OCI-LY1 (cell line): Measurements from ENCODE around the gene DLK1.

Experiments
- H2AFZ ChIP-seq: fragments of 200-600 bp; sonication (generic), shearing (Covaris generic); 2 replicates; pipeline ENCODE4 v1.6.0; 2014; ENCODE audit warnings: antibody characterized with exemption, mild to moderate bottlenecking, low read length
- H3F3A ChIP-seq: fragments of 200-600 bp; sonication (generic), shearing (Covaris generic); 2 replicates; pipeline ENCODE4 v1.6.0; 2014; ENCODE audit warnings: mild to moderate bottlenecking, antibody characterized with exemption, low read length, moderate library complexity; ENCODE audit not compliant: insufficient read depth
- H3K27ac ChIP-seq: fragments of 200-600 bp; sonication (generic); 2 replicates; pipeline ENCODE4 v1.5.1; 2014; ENCODE audit warnings: low read length, mixed run types, mild to moderate bottlenecking, low read depth; ENCODE audit not compliant: poor library complexity, severe bottlenecking
- H3K27me3 ChIP-seq: fragments of 200-600 bp; sonication (generic); 2 replicates; pipeline ENCODE4 v1.6.0; 2014; ENCODE audit warnings: antibody characterized with exemption, mild to moderate bottlenecking, low read length, moderate library complexity; ENCODE audit not compliant: insufficient read depth
- H3K36me3 ChIP-seq: fragments of 200-600 bp; sonication (generic); 2 replicates; pipeline ENCODE4 v1.6.1; 2014; ENCODE audit warnings: mild to moderate bottlenecking, antibody characterized with exemption, low read length, moderate library complexity, mixed read lengths; ENCODE audit not compliant: insufficient read depth
- H3K4me1 ChIP-seq: fragments of 200-600 bp; sonication (generic); 2 replicates; pipeline ENCODE4 v1.5.1; 2014; ENCODE audit warnings: mild to moderate bottlenecking, low read length, moderate library complexity; ENCODE audit not compliant: insufficient read depth, severe bottlenecking
- H3K4me2 ChIP-seq: fragments of 200-600 bp; sonication (generic), shearing (Covaris generic); 2 replicates; pipeline ENCODE4 v1.6.1; 2014; ENCODE audit warnings: low read length
- H3K4me3 ChIP-seq: fragments of 200-600 bp; sonication (generic); 2 replicates; pipeline ENCODE4 v1.5.1; 2014; ENCODE audit warnings: low read length, low read depth, mild to moderate bottlenecking, mixed read lengths; ENCODE audit not compliant: poor library complexity, severe bottlenecking
- H3K79me2 ChIP-seq: fragments of 200-600 bp; shearing (Covaris generic); 2 replicates; pipeline ENCODE4 v1.6.1; 2016; ENCODE audit warnings: mixed run types, low read length, mixed read lengths; ENCODE audit not compliant: insufficient read depth
- H3K9ac ChIP-seq: fragments of 200-600 bp; sonication (generic), shearing (Covaris generic); 2 replicates; pipeline ENCODE4 v1.6.1; 2014; ENCODE audit warnings: mild to moderate bottlenecking, low read length, mixed read lengths
- H3K9me2 ChIP-seq: fragments of 200-600 bp; sonication (generic), shearing (Covaris generic); 2 replicates; pipeline ENCODE4 v1.6.1; 2014; ENCODE audit warnings: low read depth, mild to moderate bottlenecking, low read length, mixed read lengths
- H3K9me3 ChIP-seq: fragments of 200-600 bp; shearing (Covaris generic); 2 replicates; pipeline ENCODE4 v1.6.1; 2014; ENCODE audit warnings: low read length, mixed read lengths
- H4K20me1 ChIP-seq: fragments of 200-600 bp; sonication (generic), shearing (Covaris generic); 2 replicates; pipeline ENCODE4 v1.6.0; 2016; ENCODE audit warnings: mild to moderate bottlenecking, low read length; ENCODE audit not compliant: insufficient read depth
- CTCF ChIP-seq: fragments of 200-600 bp; sonication (generic), shearing (Covaris generic); IDR thresholded peaks from 2 replicates; pipeline ENCODE4 v1.5.1; 2017; ENCODE audit warnings: mild to moderate bottlenecking, antibody characterized with exemption, low read length, moderate library complexity, mixed read lengths
- EZH2 ChIP-seq: fragments of 200-600 bp; sonication (generic), shearing (Covaris generic); IDR thresholded peaks from 2 replicates; pipeline ENCODE4 v1.8.0; 2017; ENCODE audit warnings: borderline replicate concordance, mixed run types, mild to moderate bottlenecking, antibody characterized with exemption, low read length, moderate library complexity, mixed read lengths

The DLK1 gene

DNA sequence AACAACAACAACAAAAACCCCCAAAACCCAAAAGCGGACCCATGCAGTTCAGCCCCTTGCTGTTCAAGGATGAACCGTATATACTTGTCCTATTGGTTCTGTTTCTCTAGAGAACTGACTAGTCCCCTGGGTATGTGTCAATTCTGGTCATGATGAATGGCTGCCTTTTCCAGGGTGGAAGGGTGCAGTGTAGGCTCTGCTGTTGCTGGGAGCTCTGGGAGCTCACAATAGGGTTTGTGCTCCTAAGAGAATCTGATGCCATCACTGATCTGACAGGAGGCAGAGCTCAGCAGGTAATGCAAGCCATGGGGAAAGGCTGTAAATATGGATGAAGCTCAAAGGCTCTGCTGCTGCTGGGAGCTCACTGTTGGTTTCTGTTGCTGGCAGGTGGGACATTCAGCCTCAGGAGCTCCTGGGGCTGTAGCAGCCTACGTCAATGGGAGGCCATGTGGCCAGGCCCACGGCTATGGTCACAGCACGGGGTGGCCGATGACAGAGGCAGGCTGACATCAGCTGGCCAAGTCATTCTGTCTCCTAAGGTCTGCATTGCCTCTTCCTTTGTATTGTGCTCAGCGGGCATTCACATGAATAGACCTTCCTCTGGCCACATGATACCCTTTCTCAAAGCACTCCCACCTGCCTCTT is 37.9 kb downstream of the DLK1 start:
- H3K4me1 ChIP-seq, result no peaks in the 10 kb centered on the region
- no peak overlapping the region for H3K9ac ChIP-seq
- H3K4me3 ChIP-seq, result no peak overlapping the region
- H3F3A ChIP-seq, result no peaks in the 10 kb centered on the region
- no peaks in the 10 kb centered on the region for H3K9me2 ChIP-seq
- no peak overlapping the region for H3K27ac ChIP-seq
- TF ChIP-seq EZH2 (no peak), CTCF (no peak)
- H2AFZ ChIP-seq, result no peak overlapping the region
- no peaks in the 10 kb centered on the region for H3K9me3 ChIP-seq
- H4K20me1 ChIP-seq, result no peaks in the 10 kb centered on the region
- no peaks in the 10 kb centered on the region for H3K79me2 ChIP-seq
- no peaks in the 10 kb centered on the region for H3K27me3 ChIP-seq
- H3K4me2 ChIP-seq, result no peak overlapping the region
- H3K36me3 ChIP-seq, result no peaks in the 10 kb centered on the region

- Histone ChIP-seq H3K27ac (no peak overlapping the region), H4K20me1 (no peaks in the 10 kb centered on the region), H3K27me3 (no peaks in the 10 kb centered on the region), H3K9me3 (no peaks in the 10 kb centered on the region), H3K4me2 (no peak overlapping the region), H3K9me2 (no peaks in the 10 kb centered on the region), H3K9ac (no peak overlapping the region), H3K4me3 (no peak overlapping the region), H3K36me3 (no peaks in the 10 kb centered on the region), H3F3A (no peaks in the 10 kb centered on the region), H2AFZ (no peak overlapping the region), H3K79me2 (no peaks in the 10 kb centered on the region), H3K4me1 (no peaks in the 10 kb centered on the region)
- TF ChIP-seq EZH2, result no peak
- TF ChIP-seq CTCF, result no peak
These were observed 38.6 kb downstream of the DLK1 start for GRCh38 chr14:100765296-100765695.

- H4K20me1 ChIP-seq, result no peaks in the 10 kb centered on the region
- H3K4me3 ChIP-seq, result no peak overlapping the region
- H2AFZ ChIP-seq, result no peak overlapping the region
- no peak overlapping the region for H3K9ac ChIP-seq
- H3F3A ChIP-seq, result no peaks in the 10 kb centered on the region
- H3K9me3 ChIP-seq, result no peaks in the 10 kb centered on the region
- H3K79me2 ChIP-seq, result no peaks in the 10 kb centered on the region
- H3K4me1 ChIP-seq, result no peaks in the 10 kb centered on the region
- H3K9me2 ChIP-seq, result no peaks in the 10 kb centered on the region
- no peak overlapping the region for H3K27ac ChIP-seq
- no peaks in the 10 kb centered on the region for H3K27me3 ChIP-seq
- no peaks in the 10 kb centered on the region for H3K36me3 ChIP-seq
- TF ChIP-seq EZH2 (no peak), CTCF (no peak)
- no peak overlapping the region for H3K4me2 ChIP-seq
These were observed 39.3 kb downstream of the DLK1 start for GRCh38 chr14:100765991-100766390.
